Upper lobe of left lung (tissue), 6 donors: Measurements from ENCODE around the gene ZNRF1. TPM values are rescaled to one million over a fixed set of nuclear protein-coding genes. Genes with fewer than 3 reads are reported as not detected.
A peak's percentile ranks its signal among the peaks of the same experiment; 100 is the strongest.

ENCODE experiments used
- ATAC-seq, 2 donors: fragments of 200-7000 bp; cut with Tn5 transposase; one replicate each; pipeline ENCODE4 v1.9.1; 2022; ENCODE audit warnings: mild to moderate bottlenecking in 2 of 2, moderate library complexity in 2 of 2; ENCODE audit not compliant: low FRiP score in 2 of 2
- DNase-seq, 2 donors: peaks; one replicate each; pipeline ENCODE4 v3.0.0-alpha.2; 2019 to 2020
- H3K27ac ChIP-seq, 4 donors: fragments of 200-600 bp; sonication (generic); one replicate each; pipeline ENCODE4 v1.5.1; 2016 to 2019
- H3K27me3 ChIP-seq, 4 donors: fragments of 200-600 bp; sonication (generic); one replicate each; pipeline ENCODE4 v1.5.1; 2017 to 2019
- H3K36me3 ChIP-seq, 4 donors: fragments of 200-600 bp; sonication (generic); one replicate each; pipeline ENCODE4 v1.5.1; 2016 to 2019
- H3K4me1 ChIP-seq, 4 donors: fragments of 200-600 bp; sonication (generic); one replicate each; pipeline ENCODE4 v1.5.1; 2018 to 2019
- H3K4me3 ChIP-seq, 4 donors: fragments of 200-600 bp; sonication (generic); one replicate each; pipeline ENCODE4 v1.5.1; 2017 to 2019; ENCODE audit warnings: mild to moderate bottlenecking in 2 of 4, moderate library complexity in 1 of 4
- H3K9me3 ChIP-seq, 4 donors: fragments of 200-600 bp; sonication (generic); one replicate each; pipeline ENCODE4 v1.5.1; 2018 to 2019
- CTCF ChIP-seq, 6 experiments: fragments of 450-650 bp in 4 of 6; fragments of 200-600 bp in 2 of 6; sonication (generic) in 2 of 6; IDR thresholded peaks; one replicate each; pipeline ENCODE4 v1.5.1; 2016 to 2019; ENCODE audit warnings: antibody characterized with exemption in 6 of 6
- EP300 ChIP-seq, 4 donors: sonication (generic); formaldehyde crosslinking; IDR thresholded peaks; one replicate each; pipeline ENCODE4 v1.5.1; 2017; ENCODE audit warnings: antibody characterized with exemption in 4 of 4, control low read depth in 2 of 4
- POLR2A ChIP-seq, 4 donors: fragments of 450-650 bp; IDR thresholded peaks; one replicate each; pipeline ENCODE4 v1.5.1; 2016 to 2017; ENCODE audit warnings: antibody characterized with exemption in 4 of 4, mild to moderate bottlenecking in 2 of 4
- POLR2AphosphoS5 ChIP-seq, 2 donors: sonication (generic); formaldehyde crosslinking; IDR thresholded peaks; one replicate each; pipeline ENCODE4 v1.5.1; 2017; ENCODE audit warnings: antibody characterized with exemption in 2 of 2
- WGBS, 2 donors: methylation state at CpG; one replicate each; pipeline ENCODE4 v1.1.5; 2017 to 2018; 5-methylcytosine and 5-hydroxymethylcytosine counted together
- total RNA-seq, 6 donors: library from RNA; depleted of rRNA in 4 of 6; stranded (reverse); fragments of >200 nt in 4 of 6; gene quantifications; one replicate each; pipeline versions ENCODE4 v1.1.0 to v1.2.1, GENCODE V29; 2016 to 2021
- donor health status: DM: no; HTN: no; CAD: no; lungs with moderate emphysema.
- donor health status: DM: no; HTN: yes; CAD: no; lungs with severe emphysema.

Gene ZNRF1
- total RNA-seq, 6 donors from 2014 or later, result 18.5 to 40.0 (median 27.1) TPM

- no peak for DNase-seq
- H3K36me3 ChIP-seq, result no peaks in the 10 kb centered on the region
- TF ChIP-seq POLR2A (IDR thresholded peaks at IDR 0.05), result no peak
- no peak for TF ChIP-seq POLR2AphosphoS5 (IDR thresholded peaks at IDR 0.05)
- TF ChIP-seq EP300 (IDR thresholded peaks at IDR 0.05), result no peak
- TF ChIP-seq CTCF (IDR thresholded peaks at IDR 0.05), result peak in 1 of 6 experiments; percentile 18
- no peak for ATAC-seq
- H3K9me3 ChIP-seq, result peaks cover 0 to 9% (median 0%) of the 10 kb centered on the region in 4 donors
- no peak overlapping the region for H3K27ac ChIP-seq
- 63 to 79% methylated on average over 9 of the region's 9 CpGs for WGBS, 2 donors
- H3K4me1 ChIP-seq, result peaks cover 0 to 8% (median 0%) of the 10 kb centered on the region in 4 donors
- no peak overlapping the region for H3K4me3 ChIP-seq
- no peaks in the 10 kb centered on the region for H3K27me3 ChIP-seq
Measured at GRCh38 chr16:75130150-75130771, 131.4 kb downstream of the ZNRF1 start.

- 70 to 88% methylated on average over 7 of the region's 7 CpGs for whole genome bisulfite sequencing, 2 donors
- DNase-seq, result no peak
- no peak overlapping the region for H3K27ac ChIP-seq
Measured at GRCh38 chr16:75131081-75131480, 132.3 kb downstream of the ZNRF1 start.

GRCh38 chr16:75138233-75138632, 139.4 kb downstream of the ZNRF1 start:
- Histone ChIP-seq H3K4me1 (no peaks in the 10 kb centered on the region), H3K27ac (no peak overlapping the region)
- 67 to 78% methylated on average over 8 of the region's 8 CpGs for WGBS, 2 donors

More at GRCh38 chr16:75131081-75131480, 132.3 kb downstream of the ZNRF1 start:
- H3K4me1 ChIP-seq, result peaks cover 0 to 8% (median 0%) of the 10 kb centered on the region in 4 donors
- no peaks in the 10 kb centered on the region for H3K27me3 ChIP-seq
- ATAC-seq, result no peak
- no peak overlapping the region for H3K4me3 ChIP-seq
- TF ChIP-seq POLR2AphosphoS5 (IDR thresholded peaks at IDR 0.05), result no peak
- TF ChIP-seq POLR2A (IDR thresholded peaks at IDR 0.05), result no peak
- TF ChIP-seq EP300 (IDR thresholded peaks at IDR 0.05), result no peak
- TF ChIP-seq CTCF (IDR thresholded peaks at IDR 0.05), result no peak
- H3K36me3 ChIP-seq, result no peaks in the 10 kb centered on the region
- H3K9me3 ChIP-seq, result peaks cover 0 to 9% (median 0%) of the 10 kb centered on the region in 4 donors

GRCh38 chr16:75138636-75139035, 139.8 kb downstream of the ZNRF1 start:
- Histone ChIP-seq H3K9me3 (no peaks in the 10 kb centered on the region), H3K4me3 (no peak overlapping the region), H3K27ac (no peak overlapping the region), H3K4me1 (no peaks in the 10 kb centered on the region), H3K36me3 (no peaks in the 10 kb centered on the region), H3K27me3 (no peaks in the 10 kb centered on the region)
- no peak for TF ChIP-seq POLR2A (IDR thresholded peaks at IDR 0.05)
- no peak for TF ChIP-seq EP300 (IDR thresholded peaks at IDR 0.05)
- TF ChIP-seq CTCF (IDR thresholded peaks at IDR 0.05), result no peak
- no peak for TF ChIP-seq POLR2AphosphoS5 (IDR thresholded peaks at IDR 0.05)
- ATAC-seq (no peak), DNase-seq (no peak)
- 54 to 56% methylated on average over 9 of the region's 9 CpGs for WGBS, 2 donors

More at GRCh38 chr16:75138233-75138632, 139.4 kb downstream of the ZNRF1 start:
- DNase-seq (no peak), ATAC-seq (no peak)
- no peaks in the 10 kb centered on the region for H3K36me3 ChIP-seq
- H3K4me3 ChIP-seq, result no peak overlapping the region
- H3K9me3 ChIP-seq, result no peaks in the 10 kb centered on the region
- TF ChIP-seq EP300 (IDR thresholded peaks at IDR 0.05) (no peak), POLR2A (IDR thresholded peaks at IDR 0.05) (no peak), CTCF (IDR thresholded peaks at IDR 0.05) (no peak), POLR2AphosphoS5 (IDR thresholded peaks at IDR 0.05) (no peak)
- no peaks in the 10 kb centered on the region for H3K27me3 ChIP-seq

GRCh38 chr16:75139498-75139897, 140.7 kb downstream of the ZNRF1 start:
- no peak overlapping the region for H3K27ac ChIP-seq
- ATAC-seq (no peak), DNase-seq (no peak)
- no peak overlapping the region for H3K4me3 ChIP-seq
- H3K27me3 ChIP-seq, result no peaks in the 10 kb centered on the region
- H3K4me1 ChIP-seq, result no peaks in the 10 kb centered on the region
- WGBS, 2 donors, result 94 to 98% methylated on average over 5 of the region's 5 CpGs
- H3K36me3 ChIP-seq, result no peaks in the 10 kb centered on the region
- H3K9me3 ChIP-seq, result no peaks in the 10 kb centered on the region
- TF ChIP-seq POLR2AphosphoS5 (IDR thresholded peaks at IDR 0.05), result no peak
- no peak for TF ChIP-seq EP300 (IDR thresholded peaks at IDR 0.05)
- no peak for TF ChIP-seq CTCF (IDR thresholded peaks at IDR 0.05)
- TF ChIP-seq POLR2A (IDR thresholded peaks at IDR 0.05), result no peak
